NCI-H82 (cell line): ENCODE results near the gene BRD3OS.
A peak's percentile ranks its signal among the peaks of the same experiment; 100 is the strongest.
"Not testable (repeated sequence)": the region's sequence is repeated elsewhere in the genome, so short reads cannot be mapped to it uniquely, and the experiment has no call there.

Source experiments
- DNase-seq: peaks from one replicate; lab custom pipeline; 2025; lab: John Stamatoyannopoulos, UW

The BRD3OS gene

GRCh38 chr9:133988771-133989170, 36.5 kb upstream of the BRD3OS start:
- DNase-seq: not testable (repeated sequence)

- DNase-seq: no peak
These were observed 35.5 kb upstream of the BRD3OS start for GRCh38 chr9:133989625-133990365.

- peak; percentile 46 for DNase-seq
These were observed 34.7 kb upstream of the BRD3OS start for GRCh38 chr9:133990366-133991213.

GRCh38 chr9:133991214-133991921, 33.9 kb upstream of the BRD3OS start:
- no peak for DNase-seq

GRCh38 chr9:133991964-133992779, 33.1 kb upstream of the BRD3OS start, which contains the start of gene VAV2:
VAV2 (minus strand) TSS chr9:133992324; CDS start chr9:133992278, 46 bp downstream.
- DNase-seq: peak; percentile 72

- DNase-seq: peak; percentile 88
These were observed 32.3 kb upstream of the BRD3OS start for GRCh38 chr9:133992780-133993634.

- no peak for DNase-seq
These were observed 31.5 kb upstream of the BRD3OS start for GRCh38 chr9:133993635-133994253.

- peak; percentile 82 for DNase-seq
These were observed 30.8 kb upstream of the BRD3OS start for GRCh38 chr9:133994353-133995011.

GRCh38 chr9:133995012-133995896, 30.0 kb upstream of the BRD3OS start:
- DNase-seq: peak; percentile 34

- DNase-seq: no peak
These were observed 28.5 kb upstream of the BRD3OS start for GRCh38 chr9:133996531-133997520.

GRCh38 chr9:133997584-133997983, 27.7 kb upstream of the BRD3OS start:
- DNase-seq: no peak

- DNase-seq: no peak
These were observed 26.2 kb upstream of the BRD3OS start for GRCh38 chr9:133998915-133999595.

GRCh38 chr9:133999851-134000265, 25.4 kb upstream of the BRD3OS start:
- no peak for DNase-seq

GRCh38 chr9:134002796-134003195, 22.5 kb upstream of the BRD3OS start:
- DNase-seq: no peak

- DNase-seq: no peak
These were observed 22.0 kb upstream of the BRD3OS start for GRCh38 chr9:134003237-134003636.

- DNase-seq: no peak
These were observed 21.0 kb upstream of the BRD3OS start for GRCh38 chr9:134004131-134004873.
